Stimulated activated CD8-positive, alpha-beta memory T cell treated with anti-CD3 and anti-CD28 coated beads, Interleukin-2, amount 100 ng/mL, for 48 hours (primary cell): ENCODE measurements around the gene MOGAT3.
"Not testable (repeated sequence)": the region's sequence is repeated elsewhere in the genome, so short reads cannot be mapped to it uniquely, and the experiment has no call there.

Source experiments
- DNase-seq, 2 donors: peaks; one replicate each; pipeline ENCODE4 v3.0.0-alpha.2; 2020; ENCODE audit warnings: low read depth in 2 of 2

The MOGAT3 gene

GRCh38 chr7:101203740-101204738, 3.2 kb upstream of the MOGAT3 start:
- DNase-seq: not testable (repeated sequence)

- DNase-seq: no peak
Measured at GRCh38 chr7:101202603-101202918, 1.7 kb upstream of the MOGAT3 start.

GRCh38 chr7:101201695-101202602, 1.1 kb upstream of the MOGAT3 start:
- DNase-seq: no peak

- no peak for DNase-seq
Measured at GRCh38 chr7:101200504-101200861, 353 bp downstream of the MOGAT3 start.

GRCh38 chr7:101199522-101199921, 1.3 kb downstream of the MOGAT3 start:
- not testable (repeated sequence) for DNase-seq

GRCh38 chr7:101198476-101198875, 2.4 kb downstream of the MOGAT3 start:
- no peak for DNase-seq

GRCh38 chr7:101197991-101198390, 2.8 kb downstream of the MOGAT3 start:
- DNase-seq: no peak

GRCh38 chr7:101195884-101196283, 5.0 kb downstream of the MOGAT3 start:
- DNase-seq: no peak

GRCh38 chr7:101189109-101189508, 11.7 kb downstream of the MOGAT3 start:
- no peak for DNase-seq

- DNase-seq: no peak
Measured at GRCh38 chr7:101186844-101187428, 13.9 kb downstream of the MOGAT3 start.

GRCh38 chr7:101186194-101186593, 14.6 kb downstream of the MOGAT3 start:
- no peak for DNase-seq

- DNase-seq: no peak
Measured at GRCh38 chr7:101185258-101185839, 15.5 kb downstream of the MOGAT3 start.

- DNase-seq: no peak
Measured at GRCh38 chr7:101180130-101180755, 20.6 kb downstream of the MOGAT3 start, which contains the start of gene NAT16. NAT16 (minus strand) TSS chr7:101180293; CDS start chr7:101174807, 5,486 bp downstream.

GRCh38 chr7:101179713-101180112, 21.1 kb downstream of the MOGAT3 start:
- no peak for DNase-seq

GRCh38 chr7:101179117-101179516, 21.7 kb downstream of the MOGAT3 start:
- DNase-seq: no peak

GRCh38 chr7:101177644-101178043, 23.2 kb downstream of the MOGAT3 start:
- DNase-seq: no peak

- DNase-seq: no peak
Measured at GRCh38 chr7:101175664-101176063, 25.2 kb downstream of the MOGAT3 start.

GRCh38 chr7:101174322-101174854, 26.4 kb downstream of the MOGAT3 start:
- no peak for DNase-seq

GRCh38 chr7:101173752-101174244, 27.0 kb downstream of the MOGAT3 start:
- DNase-seq: peak in 1 of 2 donors; percentile 73

GRCh38 chr7:101172854-101173751, 27.7 kb downstream of the MOGAT3 start:
- DNase-seq: no peak
